DMS79 treated with DMSO at 0.1 percent for 48 hours (cell line): ENCODE measurements around the gene SCRN2.
A peak's percentile ranks its signal among the peaks of the same experiment; 100 is the strongest.

Experiments used
- DNase-seq: peaks from one replicate; lab custom pipeline; 2025; lab: John Stamatoyannopoulos, UW

Gene SCRN2

GRCh38 chr17:47840742-47841487, at the start of gene SCRN2:
SCRN2 (minus strand) TSS chr17:47841273; CDS start chr17:47840843, 430 bp downstream.
- peak; percentile 88 for DNase-seq

GRCh38 chr17:47889734-47890529, 48.9 kb upstream of the SCRN2 start:
- DNase-seq = peak; percentile 73

GRCh38 chr17:47888293-47888692, 47.2 kb upstream of the SCRN2 start:
- DNase-seq = peak; percentile 8

GRCh38 chr17:47884905-47885730, 44.0 kb upstream of the SCRN2 start:
- peak; percentile 65 for DNase-seq

GRCh38 chr17:47884427-47884740, 43.3 kb upstream of the SCRN2 start:
- no peak for DNase-seq

- peak; percentile 89 for DNase-seq
These were observed 42.7 kb upstream of the SCRN2 start for GRCh38 chr17:47883589-47884426.

GRCh38 chr17:47882695-47883588, 41.9 kb upstream of the SCRN2 start:
- no peak for DNase-seq

- no peak for DNase-seq
These were observed 41.2 kb upstream of the SCRN2 start for GRCh38 chr17:47882247-47882646.

- DNase-seq = no peak
These were observed 38.8 kb upstream of the SCRN2 start for GRCh38 chr17:47879776-47880454.

GRCh38 chr17:47879028-47879585, 38.0 kb upstream of the SCRN2 start:
- no peak for DNase-seq

- no peak for DNase-seq
These were observed 37.3 kb upstream of the SCRN2 start for GRCh38 chr17:47878203-47879027.

- no peak for DNase-seq
These were observed 36.4 kb upstream of the SCRN2 start for GRCh38 chr17:47877368-47878034.

- DNase-seq = peak; percentile 19
These were observed 34.2 kb upstream of the SCRN2 start for GRCh38 chr17:47875011-47875985.

GRCh38 chr17:47873200-47874090, 32.4 kb upstream of the SCRN2 start:
- no peak for DNase-seq

- DNase-seq = no peak
These were observed 31.6 kb upstream of the SCRN2 start for GRCh38 chr17:47872651-47873161.
